GM21825 (cell line): ENCODE data around the gene SAT2.

Experiments
- ATAC-seq: cut with Tn5 transposase; IDR thresholded peaks from one replicate; pipeline ENCODE4 v1.9.1; 2021; ENCODE audit warnings: mild to moderate bottlenecking, moderate library complexity; ENCODE audit not compliant: unreplicated experiment

The SAT2 gene

DNA sequence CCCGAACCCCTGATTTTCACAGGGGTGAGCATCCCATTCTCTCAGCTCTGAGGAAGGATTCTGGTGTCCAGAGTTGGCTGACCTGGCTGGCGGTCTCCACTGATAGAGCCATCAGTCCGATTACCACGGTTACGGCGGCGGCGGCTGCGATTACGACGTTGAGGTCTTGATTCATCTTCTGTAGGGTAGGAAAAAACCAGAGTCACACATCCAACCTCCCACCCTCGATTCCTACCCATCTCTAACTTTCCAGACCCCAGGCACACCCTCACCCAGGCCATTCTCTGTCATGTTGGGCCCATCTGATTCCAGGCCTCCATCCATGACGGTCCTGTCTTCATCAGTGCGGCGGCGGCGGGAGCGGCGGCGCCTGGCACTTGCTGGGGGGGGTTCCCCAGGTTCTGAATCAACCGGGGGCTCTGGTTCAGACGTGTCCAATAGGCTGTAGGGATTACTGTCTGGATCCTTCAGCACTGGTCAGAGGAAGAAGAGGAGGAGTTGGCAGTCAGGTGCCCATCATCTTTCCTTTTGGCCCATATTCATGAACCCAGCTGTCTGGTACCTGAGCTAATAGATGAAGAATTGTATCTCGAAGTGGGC is 35.1 kb downstream of the SAT2 start:
- ATAC-seq, result no peak

DNA sequence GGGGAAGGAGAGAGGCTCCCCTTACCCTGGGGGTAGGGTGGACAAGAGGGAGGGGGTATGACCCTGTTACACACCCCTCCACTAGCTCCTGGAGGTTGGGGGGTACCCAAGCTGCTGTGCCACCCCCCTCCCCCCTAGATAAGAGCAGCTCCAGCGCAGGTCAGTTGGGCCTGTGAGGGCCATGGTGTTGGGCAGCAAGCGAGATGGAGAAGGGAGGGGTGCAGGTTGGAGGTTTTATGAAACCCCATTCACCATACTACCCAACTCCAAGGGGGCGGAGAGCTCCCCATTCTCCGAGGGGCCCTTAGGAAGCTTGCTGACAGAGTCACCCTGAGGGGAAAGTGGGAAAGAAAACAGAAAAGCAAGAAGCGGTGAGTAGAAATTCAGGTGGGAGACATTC is 36.0 kb downstream of the SAT2 start:
- ATAC-seq, result no peak

DNA sequence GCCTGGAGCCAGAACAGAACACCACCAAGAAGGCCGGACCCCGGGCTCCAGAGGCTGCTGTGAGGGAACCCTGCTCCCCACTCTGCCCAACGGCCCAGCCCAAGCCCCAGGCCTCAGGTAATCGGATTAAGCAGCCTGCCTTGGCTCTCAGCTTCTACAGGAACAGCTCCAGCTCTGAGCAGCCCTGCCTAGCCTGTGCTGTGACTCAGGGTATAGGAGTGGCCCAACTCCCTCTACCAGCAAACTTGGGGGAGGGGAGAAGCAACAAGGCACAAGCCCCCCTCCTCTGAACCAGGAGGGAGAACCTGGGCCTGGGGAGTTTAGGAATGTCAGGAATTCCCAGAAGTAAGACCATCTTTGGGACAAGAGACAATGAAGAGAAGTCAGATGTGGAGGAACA is 36.9 kb downstream of the SAT2 start:
- ATAC-seq, result no peak

DNA sequence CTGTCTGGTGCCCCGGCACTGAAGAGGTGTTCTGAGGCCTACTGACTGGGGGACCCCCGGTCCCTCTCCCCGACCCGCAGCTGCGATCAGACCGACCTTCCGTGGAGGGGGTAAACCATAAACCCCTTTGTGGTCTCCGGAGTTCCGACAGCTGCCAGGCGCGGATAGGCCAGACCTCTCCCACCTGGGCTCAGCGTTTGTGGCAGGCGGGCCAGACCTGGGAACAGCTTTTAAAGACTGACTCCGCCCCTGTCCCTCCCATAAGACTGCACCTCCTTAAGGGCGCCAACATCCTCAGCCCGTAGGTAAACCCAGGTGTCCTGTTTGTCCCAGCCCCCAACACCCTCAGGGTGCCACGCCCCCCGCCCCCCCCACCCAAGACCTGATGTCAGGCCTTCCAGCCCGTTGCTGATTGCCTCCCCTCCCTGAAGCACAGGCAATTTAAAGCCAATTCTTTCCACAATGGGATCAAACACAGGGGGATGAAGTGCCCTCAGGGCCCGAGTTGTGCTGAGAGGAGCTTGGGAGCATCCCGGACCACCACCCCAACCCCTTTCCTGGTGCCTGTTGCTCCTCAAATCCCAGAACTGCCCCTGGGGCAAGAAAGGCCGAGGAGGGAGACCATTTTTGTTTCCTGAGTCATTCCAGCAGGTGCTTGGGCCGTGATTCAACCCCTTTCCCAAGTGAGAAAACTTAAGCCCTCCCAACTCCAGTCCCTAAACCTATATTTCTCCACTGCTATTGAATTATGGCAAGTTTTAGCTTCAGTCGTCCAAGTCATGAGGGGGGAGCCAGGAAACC is 37.5 kb downstream of the SAT2 start, which contains the start of gene SOX15:
Gene SOX15, minus strand, starts transcription at position 204 of the 801 bp plus-strand sequence. CDS start 418 bp downstream, outside the sequence.
- no peak for ATAC-seq

DNA sequence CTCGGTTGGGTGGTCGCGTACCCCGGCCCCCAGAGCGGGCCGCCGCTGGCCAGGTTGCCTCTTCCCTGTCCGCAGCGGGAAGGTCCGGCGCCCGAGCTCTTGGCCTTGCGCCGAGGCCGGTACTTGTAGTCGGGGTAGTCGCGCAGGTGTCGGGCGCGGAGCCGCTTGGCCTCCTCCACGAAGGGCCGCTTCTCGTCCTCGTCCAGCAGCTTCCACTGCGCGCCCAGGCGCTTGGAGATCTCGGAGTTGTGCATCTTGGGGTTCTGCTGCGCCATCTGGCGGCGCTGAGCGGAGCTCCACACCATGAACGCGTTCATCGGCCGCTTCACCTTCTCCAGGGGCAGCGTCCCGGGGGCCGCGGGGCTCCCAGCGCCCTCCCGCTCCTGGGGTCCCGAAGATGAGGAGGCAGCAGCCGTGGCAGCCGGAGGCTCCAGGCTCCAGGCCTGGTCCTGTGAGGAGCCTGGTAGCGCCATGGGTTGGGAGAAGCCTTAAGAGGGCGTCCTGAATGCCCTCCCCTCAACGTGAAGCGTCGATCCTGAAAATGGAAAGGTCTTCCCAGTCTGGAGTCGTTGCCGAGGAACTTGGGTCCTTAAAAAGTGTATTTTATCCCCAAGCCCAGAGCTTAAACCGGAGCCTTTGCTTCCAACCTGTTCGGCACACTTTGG is 38.3 kb downstream of the SAT2 start:
- no peak for ATAC-seq

DNA sequence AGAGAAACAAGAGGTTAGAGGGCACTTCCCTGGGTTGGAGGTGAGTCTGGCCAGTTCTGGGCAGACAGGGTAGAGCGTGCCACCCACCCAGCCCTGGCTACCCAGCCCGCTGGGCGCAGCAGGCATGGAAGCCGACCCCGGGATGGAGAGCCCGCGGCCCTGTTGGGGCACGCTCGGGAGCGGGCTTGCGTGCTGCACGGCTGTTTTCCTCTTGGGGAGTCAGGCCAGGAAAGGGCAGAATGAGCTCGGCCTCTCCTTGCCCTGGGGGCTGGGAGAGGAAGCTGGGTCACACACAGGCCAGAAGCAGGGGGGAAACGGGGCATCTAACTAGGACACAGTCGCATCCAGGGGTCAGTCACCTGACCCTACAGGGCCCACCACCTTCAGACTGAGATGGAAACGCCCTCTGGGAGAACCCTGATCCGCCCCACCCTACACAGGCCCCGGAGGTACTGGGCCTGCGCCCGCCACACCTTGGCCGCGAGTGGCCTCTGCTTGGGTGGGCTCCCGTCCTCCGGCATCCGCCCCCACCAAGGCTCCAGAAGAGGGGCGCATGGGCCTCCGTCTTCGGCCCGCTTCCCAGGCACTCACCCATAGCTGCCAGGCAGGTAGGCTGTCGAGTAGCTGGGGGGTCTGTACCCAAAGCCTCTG is 38.9 kb downstream of the SAT2 start:
- ATAC-seq, result no peak

DNA sequence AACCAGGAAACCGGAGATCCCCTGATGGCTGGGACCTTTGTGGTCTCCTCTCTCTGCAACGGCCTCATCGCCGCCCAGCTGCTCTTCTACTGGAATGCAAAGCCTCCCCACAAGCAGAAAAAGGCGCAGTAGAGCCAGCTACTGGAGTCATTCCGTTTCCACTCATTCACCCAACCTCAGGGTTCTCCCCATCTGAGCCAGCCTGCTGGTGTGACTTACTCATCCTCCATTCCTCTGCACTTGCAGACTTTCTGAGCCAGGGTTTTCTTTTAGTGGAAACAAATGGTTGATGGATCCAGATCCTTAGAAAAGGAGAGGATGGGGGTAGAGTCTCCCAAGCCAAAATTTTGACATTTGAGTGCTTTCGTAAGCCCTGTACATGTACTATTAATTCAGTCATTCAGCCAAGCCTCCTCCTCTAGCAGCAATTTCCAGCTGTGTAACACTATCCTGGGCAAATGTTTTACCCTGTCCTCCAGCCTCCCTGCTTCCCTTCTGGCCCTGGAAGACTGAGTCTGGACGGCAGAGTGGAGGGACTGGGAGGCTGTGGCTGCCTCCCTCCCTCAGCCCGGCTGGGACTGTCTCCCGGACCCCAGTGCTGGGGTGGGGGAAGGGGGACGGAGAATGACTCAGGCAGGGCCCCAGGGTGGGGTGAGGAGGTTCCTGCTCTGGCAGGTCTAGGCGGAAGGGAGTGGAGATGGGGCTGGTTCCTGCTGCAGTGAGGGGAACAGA is 40.0 kb downstream of the SAT2 start:
- no peak for ATAC-seq

DNA sequence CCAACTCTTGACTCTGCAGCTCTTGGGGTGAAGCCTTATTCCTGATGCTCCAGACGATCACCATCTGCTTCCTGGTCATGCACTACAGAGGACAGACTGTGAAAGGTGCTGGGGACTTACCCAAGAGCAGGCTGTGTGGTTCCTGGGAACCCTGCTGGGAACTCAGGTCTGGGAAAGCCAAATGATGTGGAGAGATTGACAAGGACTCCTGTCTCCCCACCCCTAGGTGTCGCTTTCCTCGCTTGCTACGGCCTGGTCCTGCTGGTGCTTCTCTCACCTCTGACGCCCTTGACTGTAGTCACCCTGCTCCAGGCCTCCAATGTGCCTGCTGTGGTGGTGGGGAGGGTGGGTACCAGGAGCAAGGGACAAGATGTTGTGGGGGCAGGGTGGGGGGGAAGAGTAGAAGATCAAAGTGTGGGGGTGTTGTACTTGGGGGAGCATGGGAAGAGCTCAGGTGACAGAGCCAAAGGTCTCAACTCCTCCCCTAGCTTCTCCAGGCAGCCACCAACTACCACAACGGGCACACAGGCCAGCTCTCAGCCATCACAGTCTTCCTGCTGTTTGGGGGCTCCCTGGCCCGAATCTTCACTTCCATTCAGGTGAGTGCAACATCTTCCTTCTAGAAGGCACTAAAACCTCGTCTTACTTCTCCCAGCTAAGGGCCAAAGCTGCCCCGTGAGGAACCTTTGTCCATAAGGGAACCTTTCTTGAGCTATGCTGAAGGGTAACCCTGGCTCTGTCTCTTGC is 40.8 kb downstream of the SAT2 start:
- no peak for ATAC-seq

DNA sequence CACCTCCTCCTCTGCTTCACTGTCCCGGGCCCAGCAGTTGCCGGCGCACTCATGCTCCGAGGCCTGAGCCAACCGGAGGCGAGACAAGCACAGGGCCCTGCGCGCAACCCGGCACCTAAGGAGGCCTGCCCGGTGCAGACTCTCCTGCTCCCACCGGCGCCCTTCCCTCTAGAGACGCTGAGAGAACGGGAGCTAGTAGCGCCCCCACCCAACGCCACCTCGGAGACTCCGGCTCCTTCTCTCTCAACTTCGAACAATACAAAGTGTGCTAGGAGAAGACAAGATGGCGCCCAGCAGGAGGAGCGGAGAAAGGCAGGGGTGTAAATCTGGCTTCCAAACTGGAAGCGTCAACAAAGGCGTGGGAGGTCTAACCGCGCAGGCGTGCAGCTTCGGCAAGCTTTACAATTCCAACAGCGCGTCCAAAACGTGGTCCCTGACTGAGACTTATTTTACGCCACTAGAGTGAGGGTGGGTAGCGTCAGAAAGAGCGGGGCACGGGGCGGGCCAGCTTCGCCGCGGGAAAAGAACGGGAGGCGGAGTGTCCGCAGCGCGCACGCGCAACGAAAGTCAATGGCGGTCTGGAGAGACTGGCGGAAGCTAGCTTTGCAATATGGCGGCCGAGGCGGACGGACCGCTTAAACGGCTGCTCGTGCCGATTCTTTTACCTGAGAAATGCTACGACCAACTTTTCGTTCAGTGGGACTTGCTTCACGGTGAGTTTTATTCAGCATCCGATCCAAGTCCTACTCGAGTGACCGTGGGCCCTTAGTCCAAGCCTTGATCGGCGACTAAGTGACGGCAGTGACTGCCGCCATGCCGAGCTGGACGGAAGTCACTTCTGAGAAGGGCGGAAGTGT is 44.1 kb downstream of the SAT2 start, which contains the start of gene MPDU1:
Gene MPDU1, plus strand, starts transcription at position 600 of the 857 bp plus-strand sequence. Its CDS starts 11 bp downstream, at position 611.
- ATAC-seq, result peak; percentile 48

DNA sequence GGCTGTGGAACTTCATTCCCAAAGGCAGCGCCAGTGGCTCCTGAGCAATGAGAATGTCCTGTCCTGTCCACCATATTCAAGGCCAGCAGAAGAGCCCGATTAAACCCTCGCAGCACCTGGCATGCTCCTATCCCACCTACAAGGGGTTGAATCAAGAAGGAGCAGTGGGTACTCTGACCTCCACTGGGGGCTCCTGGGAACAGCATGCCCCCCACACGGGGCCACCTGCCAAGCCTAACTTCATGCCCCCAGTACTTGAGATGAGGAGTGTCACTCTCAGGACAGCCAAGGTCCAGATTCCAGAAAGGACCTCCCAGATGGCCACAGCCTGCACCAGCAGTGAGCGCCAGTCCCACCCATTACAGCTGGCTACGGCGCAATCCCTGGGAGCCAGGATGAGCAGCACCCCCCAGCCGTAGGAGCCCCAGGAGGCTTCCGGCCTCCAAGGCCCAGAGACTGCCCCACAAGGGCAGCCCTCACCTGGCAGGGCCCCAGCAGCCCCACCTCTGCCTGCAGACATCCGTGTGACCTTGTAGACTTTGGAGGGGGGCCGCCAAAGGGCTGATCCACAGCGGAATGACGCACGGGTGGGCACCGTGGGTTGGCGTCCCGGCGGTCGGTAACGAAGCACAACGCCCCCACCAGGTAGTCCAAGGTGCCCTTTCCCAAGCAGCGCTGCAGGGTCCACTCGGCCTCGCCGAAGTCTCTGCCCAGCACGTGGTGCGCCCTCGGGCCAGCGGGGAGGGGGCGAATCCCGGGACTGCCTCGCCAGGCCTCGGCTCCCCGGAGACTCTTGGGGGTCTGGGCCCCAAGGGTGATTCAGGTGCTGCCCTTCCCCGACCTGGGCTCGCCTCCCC is 45.0 kb downstream of the SAT2 start:
- no peak for ATAC-seq

DNA sequence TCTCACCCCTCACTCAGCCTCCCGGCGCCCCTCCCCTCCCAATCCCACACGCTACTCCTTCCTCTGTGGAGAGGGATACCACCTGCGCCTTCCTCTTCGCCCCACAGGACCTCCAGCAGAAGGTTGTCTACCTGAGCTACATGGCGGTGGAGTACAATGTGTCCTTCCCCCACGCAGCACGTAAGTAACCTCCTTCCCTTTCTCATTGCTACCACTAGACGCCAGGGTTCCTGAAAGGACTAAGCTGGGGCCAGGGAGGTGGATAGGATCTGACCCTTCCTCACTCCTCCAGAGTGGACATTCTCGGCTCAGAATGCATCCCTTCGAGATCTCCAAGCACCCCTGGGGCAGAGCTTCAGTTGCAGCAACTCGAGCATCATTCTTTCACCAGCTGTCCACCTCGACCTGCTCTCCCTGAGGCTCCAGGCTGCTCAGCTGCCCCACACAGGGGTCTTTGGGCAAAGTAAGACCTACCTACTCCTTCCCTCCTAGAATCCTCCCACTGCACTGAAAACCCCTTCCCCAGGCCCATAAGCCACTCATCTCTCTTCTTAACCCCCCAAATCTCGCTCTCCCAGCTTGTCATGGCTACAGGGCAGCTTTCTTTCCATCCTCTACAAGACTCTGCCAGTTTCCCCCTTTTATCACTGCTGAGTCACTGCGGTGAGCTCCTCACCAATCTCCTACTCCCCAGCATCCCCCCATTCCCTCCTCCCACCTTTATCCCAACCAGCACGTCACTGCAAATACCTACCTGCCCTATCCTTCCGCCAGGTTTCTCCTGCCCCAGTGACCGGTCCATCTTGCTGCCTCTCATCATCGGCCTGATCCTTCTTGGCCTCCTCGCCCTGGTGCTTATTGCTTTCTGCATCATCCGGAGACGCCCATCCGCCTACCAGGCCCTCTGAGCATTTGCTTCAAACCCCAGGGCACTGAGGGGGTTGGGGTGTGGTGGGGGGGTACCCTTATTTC is 46.7 kb downstream of the SAT2 start:
- ATAC-seq, result no peak

DNA sequence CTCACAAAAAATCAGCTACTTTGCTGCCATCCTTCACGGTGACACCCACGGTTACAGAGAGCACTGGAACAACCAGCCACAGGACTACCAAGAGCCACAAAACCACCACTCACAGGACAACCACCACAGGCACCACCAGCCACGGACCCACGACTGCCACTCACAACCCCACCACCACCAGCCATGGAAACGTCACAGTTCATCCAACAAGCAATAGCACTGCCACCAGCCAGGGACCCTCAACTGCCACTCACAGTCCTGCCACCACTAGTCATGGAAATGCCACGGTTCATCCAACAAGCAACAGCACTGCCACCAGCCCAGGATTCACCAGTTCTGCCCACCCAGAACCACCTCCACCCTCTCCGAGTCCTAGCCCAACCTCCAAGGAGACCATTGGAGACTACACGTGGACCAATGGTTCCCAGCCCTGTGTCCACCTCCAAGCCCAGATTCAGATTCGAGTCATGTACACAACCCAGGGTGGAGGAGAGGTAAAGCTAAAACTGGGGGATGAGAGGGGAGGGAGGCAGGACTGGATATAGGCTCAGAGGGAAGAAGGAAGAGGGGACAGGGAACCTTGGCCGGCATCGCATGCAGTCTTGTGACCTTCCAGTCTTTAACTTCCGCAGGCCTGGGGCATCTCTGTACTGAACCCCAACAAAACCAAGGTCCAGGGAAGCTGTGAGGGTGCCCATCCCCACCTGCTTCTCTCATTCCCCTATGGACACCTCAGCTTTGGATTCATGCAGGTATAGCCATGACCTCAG is 47.6 kb downstream of the SAT2 start:
- ATAC-seq, result no peak

DNA sequence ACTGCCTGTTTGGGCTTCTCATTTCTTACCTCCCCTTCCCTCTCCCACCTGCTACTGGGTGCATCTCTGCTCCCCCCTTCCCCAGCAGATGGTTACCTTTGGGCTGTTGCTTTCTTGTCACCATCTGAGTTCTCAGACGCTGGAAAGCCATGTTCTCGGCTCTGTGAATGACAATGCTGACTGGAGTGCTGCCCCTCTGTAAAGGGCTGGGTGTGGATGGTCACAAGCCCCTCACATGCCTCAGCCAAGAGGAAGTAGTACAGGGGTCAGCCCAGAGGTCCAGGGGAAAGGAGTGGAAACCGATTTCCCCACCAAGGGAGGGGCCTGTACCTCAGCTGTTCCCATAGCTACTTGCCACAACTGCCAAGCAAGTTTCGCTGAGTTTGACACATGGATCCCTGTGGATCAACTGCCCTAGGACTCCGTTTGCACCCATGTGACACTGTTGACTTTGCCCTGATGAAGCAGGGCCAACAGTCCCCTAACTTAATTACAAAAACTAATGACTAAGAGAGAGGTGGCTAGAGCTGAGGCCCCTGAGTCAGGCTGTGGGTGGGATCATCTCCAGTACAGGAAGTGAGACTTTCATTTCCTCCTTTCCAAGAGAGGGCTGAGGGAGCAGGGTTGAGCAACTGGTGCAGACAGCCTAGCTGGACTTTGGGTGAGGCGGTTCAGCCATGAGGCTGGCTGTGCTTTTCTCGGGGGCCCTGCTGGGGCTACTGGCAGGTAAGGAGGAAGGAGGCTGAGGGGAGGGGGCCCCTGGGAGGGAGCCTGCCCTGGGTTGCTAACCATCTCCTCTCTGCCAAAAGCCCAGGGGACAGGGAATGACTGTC is 48.4 kb downstream of the SAT2 start, which contains the start of gene CD68:
Gene CD68, plus strand, starts transcription at position 638 of the 833 bp plus-strand sequence. Its CDS starts 40 bp downstream, at position 678.
- ATAC-seq, result peak; percentile 45

DNA sequence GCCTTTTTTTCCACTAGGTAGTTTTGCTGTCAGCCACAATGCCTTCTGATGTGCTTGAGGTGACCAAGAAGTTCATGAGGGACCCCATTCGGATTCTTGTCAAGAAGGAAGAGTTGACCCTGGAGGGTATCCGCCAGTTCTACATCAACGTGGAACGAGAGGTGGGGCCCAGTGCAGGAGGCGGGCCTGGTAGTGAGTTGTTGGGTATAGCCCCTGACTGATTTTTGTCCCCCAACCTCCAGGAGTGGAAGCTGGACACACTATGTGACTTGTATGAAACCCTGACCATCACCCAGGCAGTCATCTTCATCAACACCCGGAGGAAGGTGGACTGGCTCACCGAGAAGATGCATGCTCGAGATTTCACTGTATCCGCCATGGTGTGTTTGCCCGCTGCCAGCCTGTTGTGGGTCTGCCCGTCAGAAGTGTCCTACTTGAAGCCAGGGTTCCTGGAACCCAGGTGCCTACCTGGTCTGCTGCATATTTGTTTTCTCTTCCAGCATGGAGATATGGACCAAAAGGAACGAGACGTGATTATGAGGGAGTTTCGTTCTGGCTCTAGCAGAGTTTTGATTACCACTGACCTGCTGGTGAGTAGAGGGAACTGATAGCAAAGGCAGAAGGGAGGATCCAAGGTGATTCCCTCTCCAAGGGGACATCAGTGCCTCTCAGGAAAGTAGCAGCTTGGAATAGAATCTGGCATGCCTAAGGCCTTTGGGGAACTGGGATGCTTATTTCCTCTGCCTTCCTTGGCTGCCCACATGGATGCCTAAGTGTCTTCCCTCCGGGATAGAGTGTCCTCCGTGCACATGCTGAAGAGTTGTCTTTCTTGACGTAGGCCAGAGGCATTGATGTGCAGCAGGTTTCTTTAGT is 50.1 kb downstream of the SAT2 start:
- ATAC-seq, result no peak
